Astrocyte of the cerebellum (primary cell): Measurements from ENCODE around the gene ZNRD2.

Experiments used
- DNase-seq: peaks from one replicate; pipeline ENCODE4 v3.0.0-alpha.2; 2011; ENCODE audit warnings: low read depth
- H3K4me3 ChIP-seq: 2 replicates; pipeline ENCODE4 v1.5.1; 2011; ENCODE audit warnings: mild to moderate bottlenecking, low read depth, low read length, moderate library complexity
- CTCF ChIP-seq: IDR thresholded peaks from 2 replicates; pipeline ENCODE4 v1.5.1; 2012; ENCODE audit warnings: low read length, low read depth, moderate library complexity, mild to moderate bottlenecking; ENCODE audit errors: missing control alignments
- in situ Hi-C: cut with HindIII; loops from 2 replicates; pipeline ENCODE4 v1.10.0; 2017; ENCODE audit warnings: low sequenced_read_pairs

ZNRD2 gene

DNA sequence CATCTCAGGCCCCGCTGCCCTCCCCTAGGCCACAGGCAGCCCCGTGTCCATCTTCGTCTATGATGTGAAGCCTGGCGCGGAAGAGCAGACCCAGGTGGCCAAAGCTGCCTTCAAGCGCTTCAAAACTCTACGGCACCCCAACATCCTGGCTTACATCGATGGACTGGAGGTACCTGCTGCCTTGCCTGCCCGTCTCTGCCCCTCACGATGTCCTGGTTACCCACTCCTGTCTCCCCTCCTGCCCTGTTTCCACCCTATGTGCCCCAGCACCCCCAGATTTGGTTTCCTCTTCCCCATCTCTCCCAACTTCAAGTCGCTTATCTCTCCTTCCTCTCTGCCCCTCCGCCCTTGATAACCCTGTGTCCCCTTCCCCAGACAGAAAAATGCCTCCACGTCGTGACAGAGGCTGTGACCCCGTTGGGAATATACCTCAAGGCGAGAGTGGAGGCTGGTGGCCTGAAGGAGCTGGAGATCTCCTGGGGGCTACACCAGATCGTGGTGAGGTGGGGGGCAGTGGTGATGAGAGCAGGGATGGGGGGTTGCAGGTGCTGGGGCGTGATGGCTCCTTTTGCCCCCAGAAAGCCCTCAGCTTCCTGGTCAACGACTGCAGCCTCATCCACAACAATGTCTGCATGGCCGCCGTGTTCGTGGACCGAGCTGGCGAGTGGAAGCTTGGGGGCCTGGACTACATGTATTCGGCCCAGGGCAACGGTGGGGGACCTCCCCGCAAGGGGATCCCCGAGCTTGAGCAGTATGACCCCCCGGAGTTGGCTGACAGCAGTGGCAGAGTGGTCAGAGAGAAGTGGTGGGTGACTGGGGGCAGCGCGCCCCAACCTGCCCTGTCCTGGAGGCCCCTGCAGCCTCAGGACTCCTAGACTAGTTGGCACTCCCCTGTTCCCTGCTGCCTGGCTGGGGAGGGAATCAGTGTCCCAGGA lies 44.5 kb upstream of the ZNRD2 start:
- no peak for DNase-seq
- H3K4me3 ChIP-seq, result peak overlapping the region; percentile 90
- in situ Hi-C loops, result no loop called here
- no peak for TF ChIP-seq CTCF

GRCh38 chr11:65526744-65527143 lies 43.5 kb upstream of the ZNRD2 start:
- no peak for TF ChIP-seq CTCF
- in situ Hi-C loops, result no loop called here
- no peak overlapping the region for H3K4me3 ChIP-seq
- no peak for DNase-seq

- DNase-seq, result no peak
- in situ Hi-C loops, result no loop called here
- TF ChIP-seq CTCF, result no peak
Observed at GRCh38 chr11:65528819-65529350, 41.4 kb upstream of the ZNRD2 start.

DNA sequence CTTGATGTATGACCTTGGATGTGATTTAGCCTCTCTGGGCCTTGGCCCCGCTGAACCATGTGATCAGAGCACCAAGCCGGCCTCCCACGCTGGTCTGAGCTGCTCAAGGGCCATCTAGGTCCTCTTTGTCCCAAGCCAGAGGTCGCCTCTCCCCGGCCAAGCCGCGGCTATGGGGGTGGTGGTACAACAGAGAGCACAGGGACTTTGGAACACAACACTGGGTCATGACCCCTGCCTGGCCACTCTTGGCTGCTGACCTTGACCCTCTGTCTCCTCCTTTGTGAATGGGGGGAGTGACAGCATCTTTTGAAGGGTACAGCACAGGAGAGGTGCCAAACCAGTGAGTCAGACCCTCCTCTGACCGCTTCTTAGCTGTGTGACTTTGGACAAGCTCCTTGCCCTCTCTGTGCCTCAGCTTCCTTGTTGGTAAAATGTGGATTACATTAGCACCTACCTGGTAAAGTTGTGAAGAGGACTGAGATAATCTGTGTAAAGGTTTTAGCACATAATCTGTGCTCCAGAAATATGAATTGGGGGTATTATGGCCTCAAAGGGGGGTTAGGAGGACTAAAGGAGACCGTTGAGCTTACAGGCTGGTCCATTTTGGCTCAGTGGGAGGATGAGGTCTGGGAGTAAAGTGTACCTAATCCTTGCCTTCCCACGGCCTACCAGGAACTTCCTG lies 40.7 kb upstream of the ZNRD2 start:
- TF ChIP-seq CTCF, result no peak
- DNase-seq, result no peak
- no peak overlapping the region for H3K4me3 ChIP-seq
- in situ Hi-C loops, result no loop called here

More at GRCh38 chr11:65528819-65529350, 41.4 kb upstream of the ZNRD2 start:
- no peak overlapping the region for H3K4me3 ChIP-seq

GRCh38 chr11:65530157-65530496 lies 40.1 kb upstream of the ZNRD2 start:
- DNase-seq, result no peak
- in situ Hi-C loops, result no loop called here
- peak; percentile 34 for TF ChIP-seq CTCF
- no peak overlapping the region for H3K4me3 ChIP-seq

DNA sequence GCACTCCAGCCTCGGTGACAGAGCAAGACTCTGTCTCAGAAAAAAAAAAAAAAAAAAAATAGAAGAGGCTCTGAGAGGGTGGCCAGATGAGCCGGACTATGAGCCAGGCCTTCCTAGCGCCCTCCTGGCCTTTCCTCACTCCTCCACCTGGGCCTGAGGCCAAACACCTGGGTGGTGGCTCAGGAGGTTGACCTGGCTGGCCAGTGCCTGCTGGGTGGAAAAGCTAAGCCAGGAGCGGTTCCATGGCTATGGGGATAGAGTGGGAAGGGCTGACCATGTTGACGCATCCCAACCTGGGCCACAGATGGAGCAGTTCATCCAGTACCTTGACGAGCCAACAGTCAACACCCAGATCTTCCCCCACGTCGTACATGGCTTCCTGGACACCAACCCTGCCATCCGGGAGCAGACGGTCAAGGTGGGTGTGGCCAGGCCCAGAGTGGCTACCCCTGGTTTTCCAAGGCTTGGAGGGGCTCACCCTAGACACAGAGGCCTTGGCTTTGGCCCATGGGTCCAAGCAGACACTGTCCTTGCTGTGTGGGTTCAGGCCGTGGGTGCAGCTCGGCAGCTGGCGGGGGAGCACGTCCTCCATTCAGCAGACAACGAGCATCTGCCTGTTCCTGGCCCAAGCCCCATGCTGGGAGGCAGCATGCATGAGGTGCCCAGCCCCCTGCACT lies 37.8 kb upstream of the ZNRD2 start:
- DNase-seq, result no peak
- in situ Hi-C loops, result no loop called here
- no peak overlapping the region for H3K4me3 ChIP-seq
- no peak for TF ChIP-seq CTCF
